ENCODE data around the gene C1QTNF8. TPM values are rescaled to one million over a fixed set of nuclear protein-coding genes. Genes with fewer than 3 reads are reported as not detected.

C1QTNF8 gene
- total and polyA plus RNA-seq, 2 of the 13 experiments (the other 11 are each of a cell fraction or from before 2014, with no cell fraction given), result 0.09 TPM; not detected in 1

DNA sequence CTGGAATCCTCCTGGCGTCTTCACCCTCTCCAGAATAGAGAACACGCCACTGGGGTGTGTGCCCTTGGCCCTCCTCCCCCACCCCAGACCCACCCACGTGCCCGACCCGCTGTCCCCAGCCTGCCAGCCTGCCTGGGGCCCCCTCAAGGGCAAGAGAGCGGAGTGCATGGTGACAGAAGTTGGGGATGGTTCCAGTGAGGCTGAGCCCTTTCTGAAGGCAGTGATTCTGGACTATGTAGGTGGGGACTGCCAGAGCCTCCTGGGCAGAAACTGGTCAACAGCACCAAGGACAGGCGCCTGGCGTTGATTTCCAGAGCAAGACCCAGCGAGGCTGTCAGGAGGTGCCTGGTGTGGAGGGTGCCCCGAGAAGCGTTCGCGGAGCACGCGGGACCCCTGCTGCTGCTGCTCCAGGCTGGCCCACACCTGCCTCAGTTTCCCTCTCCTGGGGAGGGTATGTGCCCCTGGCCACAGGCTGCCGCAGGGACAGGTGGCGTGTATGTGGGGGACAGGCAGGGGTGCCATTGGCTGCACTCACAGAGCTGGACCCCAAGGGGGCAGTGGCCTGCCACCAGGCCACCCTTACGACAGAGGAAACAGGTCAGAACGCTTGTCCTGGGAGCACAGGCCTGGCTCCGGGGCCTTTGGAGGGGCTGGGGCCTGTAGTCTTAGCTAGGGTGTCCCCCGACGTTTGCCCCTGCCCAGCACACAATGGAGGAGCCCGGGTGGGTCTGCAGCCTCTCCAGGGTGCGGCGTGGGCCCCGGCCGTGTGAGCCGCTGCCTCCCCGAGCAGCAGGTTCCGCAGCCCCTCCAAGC is 22.3 kb downstream of the C1QTNF8 start (continued):
- TF ChIP-seq MIER3 (CRISPR knock-in tag; IDR thresholded peaks at IDR 0.05; ENCODE audit: borderline replicate concordance), result 0 out of 2 replicates have a peak, but pooled peaks have one; percentile 22
- TF ChIP-seq FOSL2 (CRISPR knock-in tag; IDR thresholded peaks at IDR 0.05), result peak; percentile 3; the same call in 1 of the 2 replicates
- TF ChIP-seq, protein P1, sequence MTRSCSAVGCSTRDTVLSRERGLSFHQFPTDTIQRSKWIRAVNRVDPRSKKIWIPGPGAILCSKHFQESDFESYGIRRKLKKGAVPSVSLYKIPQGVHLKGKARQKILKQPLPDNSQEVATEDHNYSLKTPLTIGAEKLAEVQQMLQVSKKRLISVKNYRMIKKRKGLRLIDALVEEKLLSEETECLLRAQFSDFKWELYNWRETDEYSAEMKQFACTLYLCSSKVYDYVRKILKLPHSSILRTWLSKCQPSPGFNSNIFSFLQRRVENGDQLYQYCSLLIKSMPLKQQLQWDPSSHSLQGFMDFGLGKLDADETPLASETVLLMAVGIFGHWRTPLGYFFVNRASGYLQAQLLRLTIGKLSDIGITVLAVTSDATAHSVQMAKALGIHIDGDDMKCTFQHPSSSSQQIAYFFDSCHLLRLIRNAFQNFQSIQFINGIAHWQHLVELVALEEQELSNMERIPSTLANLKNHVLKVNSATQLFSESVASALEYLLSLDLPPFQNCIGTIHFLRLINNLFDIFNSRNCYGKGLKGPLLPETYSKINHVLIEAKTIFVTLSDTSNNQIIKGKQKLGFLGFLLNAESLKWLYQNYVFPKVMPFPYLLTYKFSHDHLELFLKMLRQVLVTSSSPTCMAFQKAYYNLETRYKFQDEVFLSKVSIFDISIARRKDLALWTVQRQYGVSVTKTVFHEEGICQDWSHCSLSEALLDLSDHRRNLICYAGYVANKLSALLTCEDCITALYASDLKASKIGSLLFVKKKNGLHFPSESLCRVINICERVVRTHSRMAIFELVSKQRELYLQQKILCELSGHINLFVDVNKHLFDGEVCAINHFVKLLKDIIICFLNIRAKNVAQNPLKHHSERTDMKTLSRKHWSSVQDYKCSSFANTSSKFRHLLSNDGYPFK (CRISPR knock-in tag; IDR thresholded peaks at IDR 0.05; ENCODE audit: borderline replicate concordance), result peak; percentile 28; the same call in 1 of the 2 replicates
- TF ChIP-seq NPAS2 (CRISPR knock-in tag; IDR thresholded peaks at IDR 0.05; ENCODE audit: borderline replicate concordance), result no peak
- no peak for TF ChIP-seq ATF7 (IDR thresholded peaks at IDR 0.05)
- no peak for TF ChIP-seq ATF7 (CRISPR knock-in tag; IDR thresholded peaks at IDR 0.05)
- 0 out of 2 replicates have a peak, but pooled peaks have one; percentile 28 for TF ChIP-seq ZFP90 (CRISPR knock-in tag; IDR thresholded peaks at IDR 0.05; ENCODE audit: borderline replicate concordance)
- TF ChIP-seq, protein P2, sequence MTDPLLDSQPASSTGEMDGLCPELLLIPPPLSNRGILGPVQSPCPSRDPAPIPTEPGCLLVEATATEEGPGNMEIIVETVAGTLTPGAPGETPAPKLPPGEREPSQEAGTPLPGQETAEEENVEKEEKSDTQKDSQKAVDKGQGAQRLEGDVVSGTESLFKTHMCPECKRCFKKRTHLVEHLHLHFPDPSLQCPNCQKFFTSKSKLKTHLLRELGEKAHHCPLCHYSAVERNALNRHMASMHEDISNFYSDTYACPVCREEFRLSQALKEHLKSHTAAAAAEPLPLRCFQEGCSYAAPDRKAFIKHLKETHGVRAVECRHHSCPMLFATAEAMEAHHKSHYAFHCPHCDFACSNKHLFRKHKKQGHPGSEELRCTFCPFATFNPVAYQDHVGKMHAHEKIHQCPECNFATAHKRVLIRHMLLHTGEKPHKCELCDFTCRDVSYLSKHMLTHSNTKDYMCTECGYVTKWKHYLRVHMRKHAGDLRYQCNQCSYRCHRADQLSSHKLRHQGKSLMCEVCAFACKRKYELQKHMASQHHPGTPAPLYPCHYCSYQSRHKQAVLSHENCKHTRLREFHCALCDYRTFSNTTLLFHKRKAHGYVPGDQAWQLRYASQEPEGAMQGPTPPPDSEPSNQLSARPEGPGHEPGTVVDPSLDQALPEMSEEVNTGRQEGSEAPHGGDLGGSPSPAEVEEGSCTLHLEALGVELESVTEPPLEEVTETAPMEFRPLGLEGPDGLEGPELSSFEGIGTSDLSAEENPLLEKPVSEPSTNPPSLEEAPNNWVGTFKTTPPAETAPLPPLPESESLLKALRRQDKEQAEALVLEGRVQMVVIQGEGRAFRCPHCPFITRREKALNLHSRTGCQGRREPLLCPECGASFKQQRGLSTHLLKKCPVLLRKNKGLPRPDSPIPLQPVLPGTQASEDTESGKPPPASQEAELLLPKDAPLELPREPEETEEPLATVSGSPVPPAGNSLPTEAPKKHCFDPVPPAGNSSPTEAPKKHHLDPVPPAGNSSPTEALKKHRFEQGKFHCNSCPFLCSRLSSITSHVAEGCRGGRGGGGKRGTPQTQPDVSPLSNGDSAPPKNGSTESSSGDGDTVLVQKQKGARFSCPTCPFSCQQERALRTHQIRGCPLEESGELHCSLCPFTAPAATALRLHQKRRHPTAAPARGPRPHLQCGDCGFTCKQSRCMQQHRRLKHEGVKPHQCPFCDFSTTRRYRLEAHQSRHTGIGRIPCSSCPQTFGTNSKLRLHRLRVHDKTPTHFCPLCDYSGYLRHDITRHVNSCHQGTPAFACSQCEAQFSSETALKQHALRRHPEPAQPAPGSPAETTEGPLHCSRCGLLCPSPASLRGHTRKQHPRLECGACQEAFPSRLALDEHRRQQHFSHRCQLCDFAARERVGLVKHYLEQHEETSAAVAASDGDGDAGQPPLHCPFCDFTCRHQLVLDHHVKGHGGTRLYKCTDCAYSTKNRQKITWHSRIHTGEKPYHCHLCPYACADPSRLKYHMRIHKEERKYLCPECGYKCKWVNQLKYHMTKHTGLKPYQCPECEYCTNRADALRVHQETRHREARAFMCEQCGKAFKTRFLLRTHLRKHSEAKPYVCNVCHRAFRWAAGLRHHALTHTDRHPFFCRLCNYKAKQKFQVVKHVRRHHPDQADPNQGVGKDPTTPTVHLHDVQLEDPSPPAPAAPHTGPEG (CRISPR knock-in tag; IDR thresholded peaks at IDR 0.05), result no peak
- TF ChIP-seq SP1 (IDR thresholded peaks at IDR 0.05), result no peak
- TF ChIP-seq SP1 (CRISPR knock-in tag; IDR thresholded peaks at IDR 0.05), result no peak
- TF ChIP-seq, protein P3, sequence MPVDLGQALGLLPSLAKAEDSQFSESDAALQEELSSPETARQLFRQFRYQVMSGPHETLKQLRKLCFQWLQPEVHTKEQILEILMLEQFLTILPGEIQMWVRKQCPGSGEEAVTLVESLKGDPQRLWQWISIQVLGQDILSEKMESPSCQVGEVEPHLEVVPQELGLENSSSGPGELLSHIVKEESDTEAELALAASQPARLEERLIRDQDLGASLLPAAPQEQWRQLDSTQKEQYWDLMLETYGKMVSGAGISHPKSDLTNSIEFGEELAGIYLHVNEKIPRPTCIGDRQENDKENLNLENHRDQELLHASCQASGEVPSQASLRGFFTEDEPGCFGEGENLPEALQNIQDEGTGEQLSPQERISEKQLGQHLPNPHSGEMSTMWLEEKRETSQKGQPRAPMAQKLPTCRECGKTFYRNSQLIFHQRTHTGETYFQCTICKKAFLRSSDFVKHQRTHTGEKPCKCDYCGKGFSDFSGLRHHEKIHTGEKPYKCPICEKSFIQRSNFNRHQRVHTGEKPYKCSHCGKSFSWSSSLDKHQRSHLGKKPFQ (CRISPR knock-in tag; IDR thresholded peaks at IDR 0.05; ENCODE audit: insufficient replicate concordance), result no peak
- TF ChIP-seq RELA (CRISPR knock-in tag; IDR thresholded peaks at IDR 0.05), result no peak
- TF ChIP-seq RAD21 (CRISPR knock-in tag; IDR thresholded peaks at IDR 0.05), result peak; percentile 89
- TF ChIP-seq, protein P4, sequence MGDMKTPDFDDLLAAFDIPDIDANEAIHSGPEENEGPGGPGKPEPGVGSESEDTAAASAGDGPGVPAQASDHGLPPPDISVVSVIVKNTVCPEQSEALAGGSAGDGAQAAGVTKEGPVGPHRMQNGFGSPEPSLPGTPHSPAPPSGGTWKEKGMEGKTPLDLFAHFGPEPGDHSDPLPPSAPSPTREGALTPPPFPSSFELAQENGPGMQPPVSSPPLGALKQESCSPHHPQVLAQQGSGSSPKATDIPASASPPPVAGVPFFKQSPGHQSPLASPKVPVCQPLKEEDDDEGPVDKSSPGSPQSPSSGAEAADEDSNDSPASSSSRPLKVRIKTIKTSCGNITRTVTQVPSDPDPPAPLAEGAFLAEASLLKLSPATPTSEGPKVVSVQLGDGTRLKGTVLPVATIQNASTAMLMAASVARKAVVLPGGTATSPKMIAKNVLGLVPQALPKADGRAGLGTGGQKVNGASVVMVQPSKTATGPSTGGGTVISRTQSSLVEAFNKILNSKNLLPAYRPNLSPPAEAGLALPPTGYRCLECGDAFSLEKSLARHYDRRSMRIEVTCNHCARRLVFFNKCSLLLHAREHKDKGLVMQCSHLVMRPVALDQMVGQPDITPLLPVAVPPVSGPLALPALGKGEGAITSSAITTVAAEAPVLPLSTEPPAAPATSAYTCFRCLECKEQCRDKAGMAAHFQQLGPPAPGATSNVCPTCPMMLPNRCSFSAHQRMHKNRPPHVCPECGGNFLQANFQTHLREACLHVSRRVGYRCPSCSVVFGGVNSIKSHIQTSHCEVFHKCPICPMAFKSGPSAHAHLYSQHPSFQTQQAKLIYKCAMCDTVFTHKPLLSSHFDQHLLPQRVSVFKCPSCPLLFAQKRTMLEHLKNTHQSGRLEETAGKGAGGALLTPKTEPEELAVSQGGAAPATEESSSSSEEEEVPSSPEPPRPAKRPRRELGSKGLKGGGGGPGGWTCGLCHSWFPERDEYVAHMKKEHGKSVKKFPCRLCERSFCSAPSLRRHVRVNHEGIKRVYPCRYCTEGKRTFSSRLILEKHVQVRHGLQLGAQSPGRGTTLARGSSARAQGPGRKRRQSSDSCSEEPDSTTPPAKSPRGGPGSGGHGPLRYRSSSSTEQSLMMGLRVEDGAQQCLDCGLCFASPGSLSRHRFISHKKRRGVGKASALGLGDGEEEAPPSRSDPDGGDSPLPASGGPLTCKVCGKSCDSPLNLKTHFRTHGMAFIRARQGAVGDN (CRISPR knock-in tag; IDR thresholded peaks at IDR 0.05), result peak; percentile 57
